SK-N-SH treated with all-trans-retinoic acid at 6 μM for 48 hours (cell line): ENCODE results near the gene HIRA.

Experiments used
- ATAC-seq: fragments of 200-7000 bp; cut with Tn5 transposase; 3 replicates; pipeline ENCODE4 v1.9.1; 2020; ENCODE audit warnings: mild to moderate bottlenecking, moderate library complexity
- ARNTL ChIP-seq: fragments of 450-650 bp; formaldehyde crosslinking; IDR thresholded peaks from 2 replicates; pipeline ENCODE4 v1.5.0; 2020; ENCODE audit warnings: low read depth, mild to moderate bottlenecking, moderate library complexity, borderline replicate concordance
- BACH2 ChIP-seq: fragments of 250-450 bp; sonication (Bioruptor Pico); IDR thresholded peaks from 2 replicates; pipeline ENCODE4 v1.9.0; 2021; ENCODE audit warnings: mild to moderate bottlenecking, borderline replicate concordance
- CSDC2 ChIP-seq: fragments of 250-450 bp; sonication (Bioruptor Pico); IDR thresholded peaks from 2 replicates; pipeline ENCODE4 v1.5.0; 2020; ENCODE audit warnings: mild to moderate bottlenecking, moderate library complexity
- ESRRG ChIP-seq: fragments of 250-450 bp; sonication (Bioruptor Pico); IDR thresholded peaks from 2 replicates; pipeline ENCODE4 v1.6.1; 2021; ENCODE audit warnings: mild to moderate bottlenecking
- GLIS3 ChIP-seq: fragments of 250-450 bp; sonication (Bioruptor Pico); IDR thresholded peaks from 2 replicates; pipeline ENCODE4 v1.5.0; 2020; ENCODE audit warnings: mild to moderate bottlenecking, moderate library complexity
- ISL1 ChIP-seq: fragments of 250-450 bp; sonication (Bioruptor Pico); IDR thresholded peaks from 2 replicates; pipeline ENCODE4 v2.1.2; 2022; ENCODE audit warnings: mild to moderate bottlenecking, moderate library complexity
- OSR1 ChIP-seq: fragments of 250-450 bp; sonication (Bioruptor Pico); IDR thresholded peaks from 2 replicates; pipeline ENCODE4 v1.8.0; 2022; ENCODE audit warnings: moderate library complexity, mild to moderate bottlenecking, inconsistent platforms
- PPARA ChIP-seq: fragments of 250-450 bp; sonication (Bioruptor Pico); IDR thresholded peaks from 2 replicates; pipeline ENCODE4 v1.5.0; 2020; ENCODE audit warnings: mild to moderate bottlenecking, borderline replicate concordance
- RARB ChIP-seq: fragments of 250-450 bp; sonication (Bioruptor Pico); IDR thresholded peaks from 2 replicates; pipeline ENCODE4 v1.8.0; 2021; ENCODE audit warnings: mild to moderate bottlenecking, moderate library complexity
- SNAI2 ChIP-seq: fragments of 250-450 bp; sonication (Bioruptor Pico); IDR thresholded peaks from 2 replicates; pipeline ENCODE4 v1.5.0; 2020; ENCODE audit warnings: mild to moderate bottlenecking, moderate library complexity
- TCF4 ChIP-seq: fragments of 250-450 bp; sonication (Bioruptor Pico); IDR thresholded peaks from 2 replicates; pipeline ENCODE4 v1.8.0; 2021; ENCODE audit warnings: mild to moderate bottlenecking, moderate library complexity, borderline replicate concordance
- TOX ChIP-seq: fragments of 250-450 bp; sonication (Bioruptor Pico); IDR thresholded peaks from 2 replicates; pipeline ENCODE4 v1.8.0; 2021; ENCODE audit warnings: mild to moderate bottlenecking, moderate library complexity, borderline replicate concordance
- ZC3H10 ChIP-seq: fragments of 250-450 bp; sonication (Bioruptor Pico); IDR thresholded peaks from 2 replicates; pipeline ENCODE4 v1.5.1; 2021; ENCODE audit warnings: mild to moderate bottlenecking, moderate library complexity
- ZFP3 ChIP-seq: fragments of 250-450 bp; sonication (Bioruptor Pico); IDR thresholded peaks from 2 replicates; pipeline ENCODE4 v1.5.0; 2020; ENCODE audit warnings: mild to moderate bottlenecking, moderate library complexity
- ZFP30 ChIP-seq: fragments of 450-650 bp; formaldehyde crosslinking; IDR thresholded peaks from 2 replicates; pipeline ENCODE4 v1.5.0; 2022; ENCODE audit warnings: mild to moderate bottlenecking, moderate library complexity
- ZNF565 ChIP-seq: fragments of 450-650 bp; formaldehyde crosslinking; conservative IDR thresholded peaks from 2 replicates; pipeline ENCODE4 v1.5.0; 2020; ENCODE audit warnings: low read depth, mild to moderate bottlenecking, moderate library complexity
- ZNF70 ChIP-seq: fragments of 450-650 bp; formaldehyde crosslinking; IDR thresholded peaks from 2 replicates; pipeline ENCODE4 v1.5.0; 2020; ENCODE audit warnings: mild to moderate bottlenecking, moderate library complexity
- ZNF8 ChIP-seq: fragments of 450-650 bp; formaldehyde crosslinking; IDR thresholded peaks from 2 replicates; pipeline ENCODE4 v1.5.0; 2020; ENCODE audit warnings: mild to moderate bottlenecking, moderate library complexity
- TF ChIP-seq, protein P1 (sequence below): fragments of 250-450 bp; sonication (Bioruptor Pico); IDR thresholded peaks from 2 replicates; pipeline ENCODE4 v1.5.1; 2020; ENCODE audit warnings: low read depth, mild to moderate bottlenecking, moderate library complexity
- TF ChIP-seq, protein P2 (sequence below): fragments of 250-450 bp; sonication (Bioruptor Pico); IDR thresholded peaks from 2 replicates; pipeline ENCODE4 v1.8.0; 2021; ENCODE audit warnings: low read depth, mild to moderate bottlenecking, moderate library complexity, borderline replicate concordance
- TF ChIP-seq, protein P3 (sequence below): fragments of 250-450 bp; sonication (Bioruptor Pico); IDR thresholded peaks from 2 replicates; pipeline ENCODE4 v1.5.0; 2020; ENCODE audit warnings: mild to moderate bottlenecking, moderate library complexity
- TF ChIP-seq, protein P4 (sequence below): fragments of 250-450 bp; sonication (Bioruptor Pico); IDR thresholded peaks from 2 replicates; pipeline ENCODE4 v1.5.1; 2021; ENCODE audit warnings: mild to moderate bottlenecking, moderate library complexity

HIRA gene

DNA sequence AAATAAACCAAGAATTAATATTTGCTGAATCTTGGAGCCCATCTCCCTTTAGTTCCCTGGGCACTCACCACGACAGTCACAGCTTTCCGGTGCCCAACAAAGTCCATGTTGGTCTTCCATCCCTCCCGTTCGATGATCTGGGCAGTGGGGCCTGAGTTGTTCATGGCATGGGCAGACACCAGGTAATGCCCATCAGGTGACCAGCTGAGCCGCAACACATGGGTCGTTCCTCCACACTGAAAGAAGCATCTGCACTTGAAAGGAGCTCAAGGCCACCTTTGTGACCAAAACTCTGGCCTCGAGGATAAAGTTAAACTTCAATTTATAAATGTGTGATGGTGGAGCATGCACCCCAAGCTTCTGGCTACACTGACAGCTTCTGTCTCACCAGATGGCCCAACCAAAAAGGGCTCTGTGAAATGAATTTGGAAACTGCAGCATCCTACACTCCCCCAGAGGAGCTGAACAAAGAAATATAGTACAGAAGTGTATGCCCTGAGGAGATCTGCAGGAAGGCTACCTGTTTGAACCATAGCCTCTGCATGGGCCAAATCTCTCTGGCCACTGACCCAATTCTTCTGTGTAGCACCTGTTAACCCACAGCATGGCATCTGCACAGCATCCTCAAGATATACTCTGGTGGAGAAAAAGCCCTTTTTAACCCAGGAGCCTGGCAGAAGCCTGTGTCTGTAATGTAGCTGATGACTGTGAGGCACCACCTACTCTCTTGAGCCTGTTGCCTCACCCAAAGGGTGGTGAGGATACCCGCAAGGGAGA lies 37.1 kb downstream of the HIRA start:
- no peak for ATAC-seq
- TF ChIP-seq, protein P1, sequence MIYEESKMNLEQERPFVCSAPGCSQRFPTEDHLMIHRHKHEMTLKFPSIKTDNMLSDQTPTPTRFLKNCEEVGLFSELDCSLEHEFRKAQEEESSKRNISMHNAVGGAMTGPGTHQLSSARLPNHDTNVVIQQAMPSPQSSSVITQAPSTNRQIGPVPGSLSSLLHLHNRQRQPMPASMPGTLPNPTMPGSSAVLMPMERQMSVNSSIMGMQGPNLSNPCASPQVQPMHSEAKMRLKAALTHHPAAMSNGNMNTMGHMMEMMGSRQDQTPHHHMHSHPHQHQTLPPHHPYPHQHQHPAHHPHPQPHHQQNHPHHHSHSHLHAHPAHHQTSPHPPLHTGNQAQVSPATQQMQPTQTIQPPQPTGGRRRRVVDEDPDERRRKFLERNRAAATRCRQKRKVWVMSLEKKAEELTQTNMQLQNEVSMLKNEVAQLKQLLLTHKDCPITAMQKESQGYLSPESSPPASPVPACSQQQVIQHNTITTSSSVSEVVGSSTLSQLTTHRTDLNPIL (CRISPR knock-in tag): no peak
- TF ChIP-seq ISL1 (CRISPR knock-in tag) (no peak), TCF4 (CRISPR knock-in tag) (no peak), SNAI2 (CRISPR knock-in tag) (no peak), ZFP3 (CRISPR knock-in tag) (no peak), ZC3H10 (CRISPR knock-in tag) (no peak), ESRRG (CRISPR knock-in tag) (no peak), RARB (CRISPR knock-in tag) (no peak), ZNF8 (CRISPR knock-in tag) (no peak), OSR1 (CRISPR knock-in tag) (no peak), PPARA (CRISPR knock-in tag) (no peak), ZNF565 (CRISPR knock-in tag) (no peak), BACH2 (CRISPR knock-in tag) (no peak), ZFP30 (no peak), ZNF70 (CRISPR knock-in tag) (no peak), ARNTL (CRISPR knock-in tag) (no peak), CSDC2 (CRISPR knock-in tag) (no peak)
- TF ChIP-seq, protein P2, sequence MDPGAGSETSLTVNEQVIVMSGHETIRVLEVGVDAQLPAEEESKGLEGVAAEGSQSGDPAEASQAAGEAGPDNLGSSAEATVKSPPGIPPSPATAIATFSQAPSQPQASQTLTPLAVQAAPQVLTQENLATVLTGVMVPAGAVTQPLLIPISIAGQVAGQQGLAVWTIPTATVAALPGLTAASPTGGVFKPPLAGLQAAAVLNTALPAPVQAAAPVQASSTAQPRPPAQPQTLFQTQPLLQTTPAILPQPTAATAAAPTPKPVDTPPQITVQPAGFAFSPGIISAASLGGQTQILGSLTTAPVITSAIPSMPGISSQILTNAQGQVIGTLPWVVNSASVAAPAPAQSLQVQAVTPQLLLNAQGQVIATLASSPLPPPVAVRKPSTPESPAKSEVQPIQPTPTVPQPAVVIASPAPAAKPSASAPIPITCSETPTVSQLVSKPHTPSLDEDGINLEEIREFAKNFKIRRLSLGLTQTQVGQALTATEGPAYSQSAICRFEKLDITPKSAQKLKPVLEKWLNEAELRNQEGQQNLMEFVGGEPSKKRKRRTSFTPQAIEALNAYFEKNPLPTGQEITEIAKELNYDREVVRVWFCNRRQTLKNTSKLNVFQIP (CRISPR knock-in tag): no peak
- TF ChIP-seq, protein P3, sequence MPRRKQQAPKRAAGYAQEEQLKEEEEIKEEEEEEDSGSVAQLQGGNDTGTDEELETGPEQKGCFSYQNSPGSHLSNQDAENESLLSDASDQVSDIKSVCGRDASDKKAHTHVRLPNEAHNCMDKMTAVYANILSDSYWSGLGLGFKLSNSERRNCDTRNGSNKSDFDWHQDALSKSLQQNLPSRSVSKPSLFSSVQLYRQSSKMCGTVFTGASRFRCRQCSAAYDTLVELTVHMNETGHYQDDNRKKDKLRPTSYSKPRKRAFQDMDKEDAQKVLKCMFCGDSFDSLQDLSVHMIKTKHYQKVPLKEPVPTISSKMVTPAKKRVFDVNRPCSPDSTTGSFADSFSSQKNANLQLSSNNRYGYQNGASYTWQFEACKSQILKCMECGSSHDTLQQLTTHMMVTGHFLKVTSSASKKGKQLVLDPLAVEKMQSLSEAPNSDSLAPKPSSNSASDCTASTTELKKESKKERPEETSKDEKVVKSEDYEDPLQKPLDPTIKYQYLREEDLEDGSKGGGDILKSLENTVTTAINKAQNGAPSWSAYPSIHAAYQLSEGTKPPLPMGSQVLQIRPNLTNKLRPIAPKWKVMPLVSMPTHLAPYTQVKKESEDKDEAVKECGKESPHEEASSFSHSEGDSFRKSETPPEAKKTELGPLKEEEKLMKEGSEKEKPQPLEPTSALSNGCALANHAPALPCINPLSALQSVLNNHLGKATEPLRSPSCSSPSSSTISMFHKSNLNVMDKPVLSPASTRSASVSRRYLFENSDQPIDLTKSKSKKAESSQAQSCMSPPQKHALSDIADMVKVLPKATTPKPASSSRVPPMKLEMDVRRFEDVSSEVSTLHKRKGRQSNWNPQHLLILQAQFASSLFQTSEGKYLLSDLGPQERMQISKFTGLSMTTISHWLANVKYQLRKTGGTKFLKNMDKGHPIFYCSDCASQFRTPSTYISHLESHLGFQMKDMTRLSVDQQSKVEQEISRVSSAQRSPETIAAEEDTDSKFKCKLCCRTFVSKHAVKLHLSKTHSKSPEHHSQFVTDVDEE (CRISPR knock-in tag): no peak

DNA sequence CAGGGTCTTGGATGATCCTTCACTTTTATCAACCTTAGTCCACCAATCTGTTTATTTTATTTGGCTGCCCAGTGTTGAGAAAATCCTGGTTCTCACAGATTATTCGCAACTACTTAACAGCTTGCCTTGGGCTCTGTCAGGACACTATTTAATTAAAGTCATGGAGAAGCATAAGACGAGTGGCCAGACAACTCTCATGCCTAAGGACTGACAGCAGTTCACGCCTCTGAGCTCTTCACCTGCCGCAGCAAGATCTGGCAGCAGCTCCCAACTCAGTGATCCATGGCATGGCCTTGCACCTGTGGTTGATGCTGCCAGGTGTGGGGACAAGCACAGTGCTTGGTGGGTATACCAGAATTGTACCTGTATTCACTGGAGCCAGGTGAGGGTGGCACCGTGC lies 37.8 kb downstream of the HIRA start:
- ATAC-seq: no peak
- TF ChIP-seq, protein P4, sequence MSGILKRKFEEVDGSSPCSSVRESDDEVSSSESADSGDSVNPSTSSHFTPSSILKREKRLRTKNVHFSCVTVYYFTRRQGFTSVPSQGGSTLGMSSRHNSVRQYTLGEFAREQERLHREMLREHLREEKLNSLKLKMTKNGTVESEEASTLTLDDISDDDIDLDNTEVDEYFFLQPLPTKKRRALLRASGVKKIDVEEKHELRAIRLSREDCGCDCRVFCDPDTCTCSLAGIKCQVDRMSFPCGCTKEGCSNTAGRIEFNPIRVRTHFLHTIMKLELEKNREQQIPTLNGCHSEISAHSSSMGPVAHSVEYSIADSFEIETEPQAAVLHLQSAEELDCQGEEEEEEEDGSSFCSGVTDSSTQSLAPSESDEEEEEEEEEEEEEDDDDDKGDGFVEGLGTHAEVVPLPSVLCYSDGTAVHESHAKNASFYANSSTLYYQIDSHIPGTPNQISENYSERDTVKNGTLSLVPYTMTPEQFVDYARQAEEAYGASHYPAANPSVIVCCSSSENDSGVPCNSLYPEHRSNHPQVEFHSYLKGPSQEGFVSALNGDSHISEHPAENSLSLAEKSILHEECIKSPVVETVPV (CRISPR knock-in tag): no peak

DNA sequence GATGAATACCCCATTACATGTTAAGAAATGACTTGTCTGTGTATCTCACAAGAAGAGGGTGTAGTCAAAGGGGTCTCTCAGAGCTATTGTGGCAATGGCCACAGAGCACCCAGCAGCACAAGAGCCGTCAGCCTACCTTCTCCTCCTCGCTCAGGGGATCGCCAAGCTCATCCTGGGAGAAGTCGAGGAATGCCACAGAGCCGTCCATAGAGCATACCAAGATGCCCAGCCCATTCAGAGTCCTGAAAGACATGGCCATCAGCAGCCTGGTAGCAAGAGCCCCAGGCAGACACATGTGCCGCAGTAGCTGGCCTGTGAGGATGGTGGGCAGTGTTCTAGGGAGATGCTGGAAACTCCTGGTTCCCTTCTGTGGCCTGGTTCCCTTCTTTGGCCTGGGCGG lies 44.0 kb downstream of the HIRA start:
- no peak for ATAC-seq
- TF ChIP-seq TCF4 (CRISPR knock-in tag): no peak
- no peak for TF ChIP-seq ISL1 (CRISPR knock-in tag)
- no peak for TF ChIP-seq TOX (CRISPR knock-in tag)
- TF ChIP-seq, protein P4 (CRISPR knock-in tag): no peak
- TF ChIP-seq, protein P2 (CRISPR knock-in tag): no peak
- TF ChIP-seq ZC3H10 (CRISPR knock-in tag): no peak
- no peak for TF ChIP-seq SNAI2 (CRISPR knock-in tag)
- no peak for TF ChIP-seq OSR1 (CRISPR knock-in tag)
- TF ChIP-seq ARNTL (CRISPR knock-in tag): no peak
- TF ChIP-seq, protein P3 (CRISPR knock-in tag): no peak
- no peak for TF ChIP-seq CSDC2 (CRISPR knock-in tag)
- no peak for TF ChIP-seq GLIS3 (CRISPR knock-in tag)
- TF ChIP-seq ZFP30: no peak
